HEK293 (cell line): Measurements from ENCODE around the gene OR2T8.

ENCODE experiments used
- CTCF ChIA-PET: fragments of 350-600 bp; formaldehyde crosslinking; extraction: SDS; loops from one replicate; lab custom pipeline; 2021; ENCODE audit warnings: antibody characterized with exemption; lab: Yijun Ruan, JAX
- POLR2A ChIA-PET: fragments of 300-600 bp; formaldehyde crosslinking; extraction: SDS; loops from one replicate; lab custom pipeline; 2020; ENCODE audit warnings: antibody characterized with exemption, inconsistent platforms; lab: Yijun Ruan, JAX
- H3K27ac ChIP-seq: fragments of 200-500 bp; sonication (Bioruptor generic); 2 replicates; pipeline ENCODE4 v1.5.1; 2014; ENCODE audit warnings: low read depth, low read length, control low read depth, inconsistent platforms; ENCODE audit errors: extremely low read depth
- H3K36me3 ChIP-seq, 2 experiments: fragments of 200-500 bp in 1 of 2; sonication (Bioruptor generic) in 1 of 2; 1 replicate in 1 of 2; 2 replicates in 1 of 2; pipeline ENCODE4 v1.5.1; 2014 to 2017; ENCODE audit warnings: inconsistent platforms in 2 of 2, low read length in 2 of 2; ENCODE audit not compliant: control insufficient read depth in 2 of 2, insufficient read depth in 1 of 2
- H3K4me1 ChIP-seq: fragments of 200-500 bp; sonication (Bioruptor generic); 2 replicates; pipeline ENCODE4 v1.5.1; 2014; ENCODE audit warnings: mild to moderate bottlenecking, low read length, inconsistent platforms; ENCODE audit not compliant: control insufficient read depth, insufficient read depth
- H3K4me3 ChIP-seq: 2 replicates; pipeline ENCODE4 v1.5.1; 2011; ENCODE audit warnings: low read depth, mild to moderate bottlenecking, control low read depth, low read length, moderate library complexity
- H3K9me3 ChIP-seq: fragments of 200-500 bp; sonication (Bioruptor generic); 2 replicates; pipeline ENCODE4 v1.5.1; 2014; ENCODE audit warnings: low read depth, low read length, inconsistent platforms; ENCODE audit not compliant: control insufficient read depth, insufficient read depth
- FEZF1 ChIP-seq: fragments of 450-650 bp; formaldehyde crosslinking; IDR thresholded peaks from 2 replicates; pipeline ENCODE4 v1.5.1; 2016; ENCODE audit warnings: missing biosample characterization, missing genetic modification characterization
- HOXD13 ChIP-seq: sonication (generic); formaldehyde crosslinking; IDR thresholded peaks from 2 replicates; pipeline ENCODE4 v1.8.0; 2022; ENCODE audit warnings: missing genetic modification reagents, borderline replicate concordance
- KLF10 ChIP-seq: fragments of 450-650 bp; IDR thresholded peaks from 2 replicates; pipeline ENCODE4 v1.5.1; 2018; ENCODE audit warnings: missing biosample characterization, mild to moderate bottlenecking, missing genetic modification characterization
- REPIN1 ChIP-seq: fragments of 450-650 bp; formaldehyde crosslinking; IDR thresholded peaks from 2 replicates; pipeline ENCODE4 v1.5.1; 2017; ENCODE audit warnings: missing biosample characterization, missing genetic modification characterization, low read depth
- SCRT2 ChIP-seq: fragments of 450-650 bp; formaldehyde crosslinking; IDR thresholded peaks from 2 replicates; pipeline ENCODE4 v1.5.1; 2016; ENCODE audit warnings: missing biosample characterization, missing genetic modification characterization
- ZBTB17 ChIP-seq: fragments of 450-650 bp; formaldehyde crosslinking; IDR thresholded peaks from 2 replicates; pipeline ENCODE4 v1.5.1; 2016; ENCODE audit warnings: missing biosample characterization, missing genetic modification characterization
- ZBTB20 ChIP-seq: fragments of 450-650 bp; formaldehyde crosslinking; IDR thresholded peaks from 2 replicates; pipeline ENCODE4 v1.5.1; 2016; ENCODE audit warnings: missing biosample characterization, missing genetic modification characterization
- ZFP37 ChIP-seq: fragments of 450-650 bp; formaldehyde crosslinking; IDR thresholded peaks from 2 replicates; pipeline ENCODE4 v1.5.1; 2016; ENCODE audit warnings: missing biosample characterization, missing genetic modification characterization
- ZNF112 ChIP-seq: fragments of 450-650 bp; formaldehyde crosslinking; IDR thresholded peaks from 2 replicates; pipeline ENCODE4 v1.5.0; 2017; ENCODE audit warnings: missing biosample characterization, missing genetic modification characterization
- ZNF155 ChIP-seq: fragments of 450-650 bp; formaldehyde crosslinking; IDR thresholded peaks from 2 replicates; pipeline ENCODE4 v1.5.1; 2016; ENCODE audit warnings: missing biosample characterization, missing genetic modification characterization
- ZNF169 ChIP-seq: fragments of 450-650 bp; formaldehyde crosslinking; IDR thresholded peaks from 2 replicates; pipeline ENCODE4 v1.5.1; 2016; ENCODE audit warnings: missing biosample characterization, missing genetic modification characterization
- ZNF18 ChIP-seq: fragments of 450-650 bp; formaldehyde crosslinking; IDR thresholded peaks from 2 replicates; pipeline ENCODE4 v1.5.1; 2016; ENCODE audit warnings: missing biosample characterization, missing genetic modification characterization
- ZNF23 ChIP-seq: fragments of 450-650 bp; formaldehyde crosslinking; IDR thresholded peaks from 2 replicates; pipeline ENCODE4 v1.5.1; 2016; ENCODE audit warnings: missing biosample characterization, missing genetic modification characterization, borderline replicate concordance
- ZNF311 ChIP-seq: fragments of 450-650 bp; formaldehyde crosslinking; IDR thresholded peaks from 2 replicates; pipeline ENCODE4 v1.5.1; 2017; ENCODE audit warnings: missing biosample characterization, missing genetic modification characterization, borderline replicate concordance
- ZNF324 ChIP-seq: fragments of 450-650 bp; formaldehyde crosslinking; IDR thresholded peaks from 2 replicates; pipeline ENCODE4 v1.5.1; 2016; ENCODE audit warnings: missing biosample characterization, missing genetic modification characterization
- ZNF423 ChIP-seq: fragments of 450-650 bp; formaldehyde crosslinking; IDR thresholded peaks from 2 replicates; pipeline ENCODE4 v1.5.1; 2016; ENCODE audit warnings: missing biosample characterization, missing genetic modification characterization
- ZNF449 ChIP-seq: fragments of 450-650 bp; formaldehyde crosslinking; IDR thresholded peaks from 2 replicates; pipeline ENCODE4 v1.5.1; 2017; ENCODE audit warnings: missing biosample characterization, mild to moderate bottlenecking, missing genetic modification characterization, moderate library complexity
- ZNF529 ChIP-seq: fragments of 450-650 bp; formaldehyde crosslinking; IDR thresholded peaks from 2 replicates; pipeline ENCODE4 v1.5.1; 2017; ENCODE audit warnings: missing genetic modification characterization, missing biosample characterization; ENCODE audit not compliant: insufficient replicate concordance
- ZNF548 ChIP-seq: fragments of 450-650 bp; formaldehyde crosslinking; IDR thresholded peaks from 2 replicates; pipeline ENCODE4 v1.5.1; 2016; ENCODE audit warnings: missing biosample characterization, missing genetic modification characterization
- ZNF558 ChIP-seq: fragments of 450-650 bp; formaldehyde crosslinking; IDR thresholded peaks from 2 replicates; pipeline ENCODE4 v1.5.1; 2016; ENCODE audit warnings: missing biosample characterization, missing genetic modification characterization
- ZNF600 ChIP-seq: fragments of 450-650 bp; formaldehyde crosslinking; IDR thresholded peaks from 2 replicates; pipeline ENCODE4 v1.5.1; 2016; ENCODE audit warnings: missing biosample characterization, missing genetic modification characterization
- ZNF664 ChIP-seq: fragments of 450-650 bp; formaldehyde crosslinking; IDR thresholded peaks from 2 replicates; pipeline ENCODE4 v1.5.1; 2016; ENCODE audit warnings: missing biosample characterization, missing genetic modification characterization
- ZNF830 ChIP-seq: fragments of 450-650 bp; IDR thresholded peaks from 2 replicates; pipeline ENCODE4 v1.5.0; 2018; ENCODE audit warnings: missing biosample characterization, missing genetic modification characterization, low read depth, mild to moderate bottlenecking, moderate library complexity
- TF ChIP-seq, protein P1 (sequence below): fragments of 450-650 bp; formaldehyde crosslinking; IDR thresholded peaks from 2 replicates; pipeline ENCODE4 v1.5.1; 2017; ENCODE audit warnings: missing biosample characterization, missing genetic modification characterization
- TF ChIP-seq, protein P2 (sequence below): fragments of 450-650 bp; formaldehyde crosslinking; IDR thresholded peaks from 2 replicates; pipeline ENCODE4; 2016; ENCODE audit warnings: missing biosample characterization, missing genetic modification characterization

Gene OR2T8

DNA sequence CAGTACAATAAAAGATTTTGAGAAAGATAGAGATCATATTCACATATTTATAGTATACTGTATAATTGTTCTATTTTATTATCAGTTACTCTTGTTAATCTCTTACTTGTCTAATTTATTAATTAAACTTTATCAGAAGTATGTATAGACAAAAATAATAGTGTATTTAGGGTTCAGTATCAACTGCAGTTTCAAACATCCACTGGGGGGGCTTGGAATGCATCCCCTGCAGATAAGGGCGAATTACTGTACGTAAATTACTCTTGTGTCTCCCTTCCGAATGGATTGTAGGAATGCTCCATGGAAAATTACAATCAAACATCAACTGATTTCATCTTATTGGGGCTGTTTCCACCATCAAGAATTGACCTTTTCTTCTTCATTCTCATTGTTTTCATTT, 28.5 kb downstream of the OR2T8 start, which contains the start of gene OR2L8 (continued):
- TF ChIP-seq, protein P1, sequence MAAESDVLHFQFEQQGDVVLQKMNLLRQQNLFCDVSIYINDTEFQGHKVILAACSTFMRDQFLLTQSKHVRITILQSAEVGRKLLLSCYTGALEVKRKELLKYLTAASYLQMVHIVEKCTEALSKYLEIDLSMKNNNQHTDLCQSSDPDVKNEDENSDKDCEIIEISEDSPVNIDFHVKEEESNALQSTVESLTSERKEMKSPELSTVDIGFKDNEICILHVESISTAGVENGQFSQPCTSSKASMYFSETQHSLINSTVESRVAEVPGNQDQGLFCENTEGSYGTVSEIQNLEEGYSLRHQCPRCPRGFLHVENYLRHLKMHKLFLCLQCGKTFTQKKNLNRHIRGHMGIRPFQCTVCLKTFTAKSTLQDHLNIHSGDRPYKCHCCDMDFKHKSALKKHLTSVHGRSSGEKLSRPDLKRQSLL (tag by site-specific recombination) = no peak

DNA sequence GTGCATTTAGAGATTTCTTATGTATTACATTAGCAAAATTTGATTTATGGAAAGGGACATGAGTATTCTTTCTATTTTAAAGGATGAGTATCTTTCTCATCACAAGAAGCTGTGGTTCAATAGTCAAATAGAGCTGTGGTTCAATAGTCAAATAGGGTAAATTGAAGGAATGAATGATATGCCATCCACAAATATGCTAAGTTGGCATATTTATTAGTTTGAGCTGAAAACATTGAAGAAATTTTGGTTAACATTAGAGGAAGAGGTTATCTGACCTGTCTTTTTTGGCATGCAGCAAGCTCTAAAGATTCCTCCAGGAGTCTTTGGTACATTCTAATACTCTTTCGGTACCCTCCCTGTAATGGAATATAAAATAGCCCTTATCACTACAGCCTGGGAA, 33.4 kb downstream of the OR2T8 start:
- CTCF ChIA-PET = interaction anchor here (0.6 kb wide), 1 partner anchor 260 kb away, joined by 3 read pairs; no protein-coding TSS in a partner anchor

DNA sequence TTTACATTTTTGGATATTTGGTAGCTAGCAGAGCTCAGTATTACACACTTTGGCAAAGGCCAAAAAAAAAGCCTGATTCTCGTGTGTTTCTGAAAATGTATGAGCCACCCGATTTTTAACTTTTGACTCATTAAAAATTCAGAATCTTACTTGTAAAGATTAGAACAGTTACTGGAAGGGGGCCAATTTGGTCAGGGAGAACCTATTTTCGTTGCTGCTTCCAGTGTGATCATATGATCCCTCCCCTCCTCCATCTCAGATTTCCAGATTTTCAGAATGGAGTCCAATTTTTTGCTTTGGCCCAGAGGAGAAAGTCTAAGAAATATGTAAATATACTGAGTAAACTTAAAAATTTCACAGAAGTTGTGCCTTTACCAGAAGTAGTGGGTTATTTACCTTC, 41.7 kb downstream of the OR2T8 start:
- no peak overlapping the region for H3K4me3 ChIP-seq
- POLR2A ChIA-PET = no interaction called here
- CTCF ChIA-PET = no interaction called here
- TF ChIP-seq ZNF155 (tag by site-specific recombination) = no peak
- TF ChIP-seq FEZF1 (tag by site-specific recombination) = no peak
- no peak for TF ChIP-seq ZFP37 (tag by site-specific recombination)
- TF ChIP-seq ZBTB17 (tag by site-specific recombination) = no peak
- TF ChIP-seq ZNF23 (tag by site-specific recombination) = no peak
- TF ChIP-seq ZNF324 (tag by site-specific recombination) = no peak
- TF ChIP-seq, protein P2, sequence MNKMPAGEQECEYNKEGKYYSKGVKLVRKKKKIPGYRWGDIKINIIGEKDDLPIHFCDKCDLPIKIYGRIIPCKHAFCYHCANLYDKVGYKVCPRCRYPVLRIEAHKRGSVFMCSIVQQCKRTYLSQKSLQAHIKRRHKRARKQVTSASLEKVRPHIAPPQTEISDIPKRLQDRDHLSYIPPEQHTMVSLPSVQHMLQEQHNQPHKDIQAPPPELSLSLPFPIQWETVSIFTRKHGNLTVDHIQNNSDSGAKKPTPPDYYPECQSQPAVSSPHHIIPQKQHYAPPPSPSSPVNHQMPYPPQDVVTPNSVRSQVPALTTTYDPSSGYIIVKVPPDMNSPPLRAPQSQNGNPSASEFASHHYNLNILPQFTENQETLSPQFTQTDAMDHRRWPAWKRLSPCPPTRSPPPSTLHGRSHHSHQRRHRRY (tag by site-specific recombination) = no peak
- TF ChIP-seq ZBTB20 (tag by site-specific recombination) = no peak
- TF ChIP-seq ZNF529 = no peak
- no peak for TF ChIP-seq KLF10 (tag by site-specific recombination)
- TF ChIP-seq REPIN1 = no peak
- no peak for TF ChIP-seq ZNF311 (tag by site-specific recombination)
- no peak for TF ChIP-seq ZNF449 (tag by site-specific recombination)
- TF ChIP-seq ZNF18 = no peak
- TF ChIP-seq ZNF664 (tag by site-specific recombination) = no peak
- no peak for TF ChIP-seq ZNF169 (tag by site-specific recombination)
- TF ChIP-seq ZNF423 = no peak
- TF ChIP-seq ZNF558 (tag by site-specific recombination) = no peak
- H3K27ac ChIP-seq = no peak overlapping the region
- H3K4me1 ChIP-seq = no peaks in the 10 kb centered on the region
- H3K9me3 ChIP-seq = no peaks in the 10 kb centered on the region
- no peaks in the 10 kb centered on the region for H3K36me3 ChIP-seq

More for the DNA sequence above, 33.4 kb downstream of the OR2T8 start:
- Histone ChIP-seq H3K4me3 (no peak overlapping the region), H3K4me1 (no peaks in the 10 kb centered on the region), H3K9me3 (no peaks in the 10 kb centered on the region), H3K27ac (no peak overlapping the region), H3K36me3 (no peaks in the 10 kb centered on the region)
- POLR2A ChIA-PET = no interaction called here
- TF ChIP-seq ZNF548 (tag by site-specific recombination) = no peak
- TF ChIP-seq HOXD13 (CRISPR knock-in tag) = no peak
- TF ChIP-seq SCRT2 (tag by site-specific recombination) = no peak
- TF ChIP-seq ZNF830 (tag by site-specific recombination) = no peak
- TF ChIP-seq ZNF112 (tag by site-specific recombination) = no peak
- no peak for TF ChIP-seq ZNF600
